Gastrocnemius medialis (tissue), 4 donors: ENCODE measurements around the gene C3.

Experiments used
- CTCF ChIP-seq, 5 experiments: fragments of 450-650 bp in 3 of 5; fragments of 200-600 bp in 2 of 5; sonication (generic) in 2 of 5; IDR thresholded peaks in 4 of 5; conservative IDR thresholded peaks in 1 of 5; 1 replicate in 4 of 5; 2 replicates in 1 of 5; pipeline ENCODE4 v1.5.1; 2016 to 2019; ENCODE audit warnings: antibody characterized with exemption in 5 of 5, mild to moderate bottlenecking in 3 of 5, moderate library complexity in 3 of 5
- POLR2A ChIP-seq, 2 donors: fragments of 450-650 bp; IDR thresholded peaks; one replicate each; pipeline ENCODE4 v1.6.1; 2017; ENCODE audit warnings: antibody characterized with exemption in 2 of 2, mild to moderate bottlenecking in 2 of 2, moderate library complexity in 2 of 2

GRCh38 chr19:6745965-6746364, 25.5 kb upstream of the C3 start:
- TF ChIP-seq CTCF (IDR thresholded peaks at IDR 0.05 in 4 of 5, conservative IDR thresholded peaks at IDR 0.05 in 1 of 5) (no peak), POLR2A (IDR thresholded peaks at IDR 0.05) (no peak)
